Liver (tissue), 9 donors: ENCODE data around the gene EHMT1. TPM values are rescaled to one million over a fixed set of nuclear protein-coding genes. Genes with fewer than 3 reads are reported as not detected.

Experiments used
- DNase-seq: peaks from one replicate; pipeline ENCODE4 v3.0.0-alpha.2; 2017; ENCODE audit warnings: low spot score
- H3K27ac ChIP-seq, 2 donors: one replicate each; pipeline ENCODE4 v1.7.0; 2013; ENCODE audit warnings: inconsistent platforms in 2 of 2, low read length in 2 of 2, control low read depth in 1 of 2, low read depth in 1 of 2, mild to moderate bottlenecking in 1 of 2
- H3K27me3 ChIP-seq, 4 donors: one replicate each; pipeline versions ENCODE4 v1.6.1 to v1.7.0; 2013; ENCODE audit warnings: low read length in 3 of 4, inconsistent platforms in 1 of 4, mild to moderate bottlenecking in 1 of 4, moderate library complexity in 1 of 4; ENCODE audit not compliant: control insufficient read depth in 4 of 4, insufficient read depth in 4 of 4
- H3K36me3 ChIP-seq, 4 donors: one replicate each; pipeline versions ENCODE4 v1.6.1 to v1.7.0; 2013; ENCODE audit warnings: low read length in 3 of 4, mild to moderate bottlenecking in 3 of 4, low read depth in 1 of 4, moderate library complexity in 1 of 4; ENCODE audit not compliant: control insufficient read depth in 4 of 4, insufficient read depth in 3 of 4
- H3K4me1 ChIP-seq, 4 donors: one replicate each; pipeline versions ENCODE4 v1.6.1 to v1.7.0; 2013; ENCODE audit warnings: low read length in 3 of 4, mild to moderate bottlenecking in 3 of 4, moderate library complexity in 1 of 4; ENCODE audit not compliant: control insufficient read depth in 4 of 4, insufficient read depth in 4 of 4
- H3K4me3 ChIP-seq, 3 donors: one replicate each; pipeline versions ENCODE4 v1.6.1 to v1.7.0; 2013; ENCODE audit warnings: low read length in 3 of 3, control low read depth in 1 of 3, low read depth in 1 of 3, mild to moderate bottlenecking in 1 of 3
- H3K9ac ChIP-seq, 2 donors: one replicate each; pipeline ENCODE4 v1.7.0; 2013; ENCODE audit warnings: low read length in 2 of 2, mild to moderate bottlenecking in 2 of 2, moderate library complexity in 2 of 2, control low read depth in 1 of 2, low read depth in 1 of 2
- H3K9me3 ChIP-seq, 4 donors: one replicate each; pipeline versions ENCODE4 v1.6.1 to v1.7.0; 2013; ENCODE audit warnings: low read length in 3 of 4; ENCODE audit not compliant: control insufficient read depth in 4 of 4
- EGR1 ChIP-seq, 2 donors: IDR thresholded peaks; 2 replicates each; pipeline ENCODE4 v1.6.1; 2016 to 2018; ENCODE audit warnings: antibody characterized with exemption in 2 of 2, low read depth in 2 of 2
- FOXA1 ChIP-seq: IDR thresholded peaks from 2 replicates; pipeline ENCODE4 v1.6.1; 2016; ENCODE audit warnings: antibody characterized with exemption
- FOXA2 ChIP-seq: IDR thresholded peaks from 2 replicates; pipeline ENCODE4 v1.6.1; 2016; ENCODE audit warnings: antibody characterized with exemption
- GABPA ChIP-seq, 2 donors: IDR thresholded peaks in 1 of 2; conservative IDR thresholded peaks in 1 of 2; 2 replicates each; pipeline ENCODE4 v1.6.1; 2016; ENCODE audit warnings: antibody characterized with exemption in 2 of 2, mild to moderate bottlenecking in 1 of 2, moderate library complexity in 1 of 2
- HNF4A ChIP-seq, 2 donors: conservative IDR thresholded peaks; 2 replicates each; pipeline ENCODE4 v1.6.1; 2016; ENCODE audit warnings: antibody characterized with exemption in 2 of 2, mild to moderate bottlenecking in 2 of 2
- HNF4G ChIP-seq: IDR thresholded peaks from 2 replicates; pipeline ENCODE4 v1.6.1; 2016; ENCODE audit warnings: antibody characterized with exemption
- JUND ChIP-seq, 2 donors: IDR thresholded peaks; 2 replicates each; pipeline ENCODE4 v1.6.1; 2016; ENCODE audit warnings: antibody characterized with exemption in 2 of 2
- NR2F2 ChIP-seq: IDR thresholded peaks from 2 replicates; pipeline ENCODE4 v1.6.1; 2016; ENCODE audit warnings: antibody characterized with exemption
- RAD21 ChIP-seq, 2 donors: IDR thresholded peaks; 2 replicates each; pipeline ENCODE4 v1.6.1; 2016; ENCODE audit warnings: antibody characterized with exemption in 2 of 2, mild to moderate bottlenecking in 2 of 2
- RXRA ChIP-seq, 2 donors: IDR thresholded peaks; 2 replicates each; pipeline ENCODE4 v1.6.1; 2017 to 2018; ENCODE audit warnings: antibody characterized with exemption in 2 of 2, mild to moderate bottlenecking in 1 of 2
- SP1 ChIP-seq: IDR thresholded peaks from 2 replicates; pipeline ENCODE4 v1.6.1; 2018; ENCODE audit warnings: antibody characterized with exemption, mild to moderate bottlenecking
- TAF1 ChIP-seq: conservative IDR thresholded peaks from 2 replicates; pipeline ENCODE4 v1.6.1; 2016; ENCODE audit warnings: antibody characterized with exemption, mild to moderate bottlenecking
- YY1 ChIP-seq: IDR thresholded peaks from 2 replicates; pipeline ENCODE4 v1.6.1; 2016; ENCODE audit warnings: antibody characterized with exemption, mild to moderate bottlenecking
- WGBS: extraction: QIAGEN DNeasy Blood & Tissue Kit; methylation state at CpG from one replicate; pipeline ENCODE4 v1.1.7; 2013; 5-methylcytosine and 5-hydroxymethylcytosine counted together
- polyA plus RNA-seq, 2 donors: library from polyadenylated mRNA; stranded (reverse) in 1 of 2; unstranded in 1 of 2; fragments of 200-250 nt in 1 of 2; fragments of >200 nt in 1 of 2; fragmentation: Nextera tagmentation in 1 of 2; extraction: Ambion mirVana in 1 of 2; gene quantifications; one replicate each; pipeline versions ENCODE4 v1.2.1 to v1.2.3, GENCODE V29; 2013 to 2015
- total RNA-seq, 2 donors: library from RNA; depleted of rRNA; stranded (reverse); fragments of >200 nt; gene quantifications; one replicate each; pipeline ENCODE4 v1.2.3, GENCODE V29; 2014
- TF ChIP-seq, protein P1 (sequence below): IDR thresholded peaks from 2 replicates; pipeline ENCODE4 v1.6.1; 2016; ENCODE audit warnings: antibody characterized with exemption, mild to moderate bottlenecking
- TF ChIP-seq, protein P2 (sequence below): IDR thresholded peaks from 2 replicates; pipeline ENCODE4 v1.6.1; 2016; ENCODE audit warnings: antibody characterized with exemption
- TF ChIP-seq, protein P3 (sequence below): fragments of 150-350 bp; IDR thresholded peaks from 2 replicates; pipeline ENCODE4 v1.5.1; 2017; ENCODE audit warnings: improper control_type of control experiment, low read depth, low read length; ENCODE audit not compliant: missing input control
- TF ChIP-seq, protein P4 (sequence below): IDR thresholded peaks from 2 replicates; pipeline ENCODE4 v1.6.1; 2016; ENCODE audit warnings: antibody characterized with exemption
- TF ChIP-seq, protein P5 (sequence below): IDR thresholded peaks from 2 replicates; pipeline ENCODE4 v1.6.1; 2016; ENCODE audit warnings: antibody characterized with exemption
- donor health status: healthy.
- donor health status: healthy.
- donor health status: healthy.
- donor health status: healthy.
- donor health status: healthy.

The EHMT1 gene
- total and polyA plus RNA-seq, 4 donors, result 16.1 to 48.2 (median 27.3) TPM

DNA sequence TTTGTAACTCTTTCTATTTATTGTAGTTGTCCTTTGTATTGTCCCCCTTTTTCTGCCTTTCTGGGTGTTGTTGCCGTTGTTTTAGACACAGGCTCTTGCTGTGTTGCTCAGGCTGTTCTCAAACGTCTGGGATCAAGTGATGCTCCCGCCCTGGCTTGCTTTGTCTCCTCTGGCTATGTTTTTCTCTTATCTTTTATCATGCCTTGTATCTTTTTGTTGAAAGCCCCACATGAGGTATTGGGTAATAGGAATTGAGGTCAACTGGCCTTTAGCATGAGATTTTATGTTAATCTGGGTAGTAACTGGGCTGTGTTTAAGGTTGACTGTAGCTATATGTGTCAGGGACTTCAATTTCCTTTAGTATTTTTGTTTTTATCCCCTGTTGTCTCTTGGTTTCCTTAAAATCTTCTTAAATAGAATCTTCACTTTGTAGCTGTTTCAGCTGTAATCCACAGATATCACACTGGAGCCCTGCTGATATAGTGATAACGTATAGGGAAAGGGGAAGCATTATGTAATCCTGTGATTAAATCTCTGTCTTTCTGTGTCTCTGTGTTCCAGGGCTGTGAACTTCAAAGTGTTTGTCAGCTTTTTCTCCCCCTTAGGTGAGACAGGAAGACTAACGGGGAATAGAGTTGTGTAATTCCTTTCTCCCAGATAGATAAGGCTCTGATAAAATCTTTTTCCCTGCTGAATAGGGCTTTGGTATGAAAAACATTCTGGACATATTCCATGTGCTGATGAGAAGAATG is 232.9 kb downstream of the EHMT1 start:
- Histone ChIP-seq H3K4me1 (no peaks in the 10 kb centered on the region), H3K4me3 (no peak overlapping the region), H3K9ac (no peak overlapping the region), H3K36me3 (no peaks in the 10 kb centered on the region), H3K27ac (no peak overlapping the region), H3K9me3 (peaks cover 5 to 13% (median 6%) of the 10 kb centered on the region in 4 donors), H3K27me3 (no peaks in the 10 kb centered on the region)
- WGBS, result 53% methylated on average over 5 of the region's 5 CpGs
- no peak for DNase-seq
- TF ChIP-seq GABPA (IDR thresholded peaks at IDR 0.05 in 1 of 2, conservative IDR thresholded peaks at IDR 0.05 in 1 of 2), result no peak
- TF ChIP-seq, protein P1, sequence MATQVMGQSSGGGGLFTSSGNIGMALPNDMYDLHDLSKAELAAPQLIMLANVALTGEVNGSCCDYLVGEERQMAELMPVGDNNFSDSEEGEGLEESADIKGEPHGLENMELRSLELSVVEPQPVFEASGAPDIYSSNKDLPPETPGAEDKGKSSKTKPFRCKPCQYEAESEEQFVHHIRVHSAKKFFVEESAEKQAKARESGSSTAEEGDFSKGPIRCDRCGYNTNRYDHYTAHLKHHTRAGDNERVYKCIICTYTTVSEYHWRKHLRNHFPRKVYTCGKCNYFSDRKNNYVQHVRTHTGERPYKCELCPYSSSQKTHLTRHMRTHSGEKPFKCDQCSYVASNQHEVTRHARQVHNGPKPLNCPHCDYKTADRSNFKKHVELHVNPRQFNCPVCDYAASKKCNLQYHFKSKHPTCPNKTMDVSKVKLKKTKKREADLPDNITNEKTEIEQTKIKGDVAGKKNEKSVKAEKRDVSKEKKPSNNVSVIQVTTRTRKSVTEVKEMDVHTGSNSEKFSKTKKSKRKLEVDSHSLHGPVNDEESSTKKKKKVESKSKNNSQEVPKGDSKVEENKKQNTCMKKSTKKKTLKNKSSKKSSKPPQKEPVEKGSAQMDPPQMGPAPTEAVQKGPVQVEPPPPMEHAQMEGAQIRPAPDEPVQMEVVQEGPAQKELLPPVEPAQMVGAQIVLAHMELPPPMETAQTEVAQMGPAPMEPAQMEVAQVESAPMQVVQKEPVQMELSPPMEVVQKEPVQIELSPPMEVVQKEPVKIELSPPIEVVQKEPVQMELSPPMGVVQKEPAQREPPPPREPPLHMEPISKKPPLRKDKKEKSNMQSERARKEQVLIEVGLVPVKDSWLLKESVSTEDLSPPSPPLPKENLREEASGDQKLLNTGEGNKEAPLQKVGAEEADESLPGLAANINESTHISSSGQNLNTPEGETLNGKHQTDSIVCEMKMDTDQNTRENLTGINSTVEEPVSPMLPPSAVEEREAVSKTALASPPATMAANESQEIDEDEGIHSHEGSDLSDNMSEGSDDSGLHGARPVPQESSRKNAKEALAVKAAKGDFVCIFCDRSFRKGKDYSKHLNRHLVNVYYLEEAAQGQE, result no peak
- no peak for TF ChIP-seq RXRA (IDR thresholded peaks at IDR 0.05)
- TF ChIP-seq RAD21 (IDR thresholded peaks at IDR 0.05), result no peak
- TF ChIP-seq, protein P2, sequence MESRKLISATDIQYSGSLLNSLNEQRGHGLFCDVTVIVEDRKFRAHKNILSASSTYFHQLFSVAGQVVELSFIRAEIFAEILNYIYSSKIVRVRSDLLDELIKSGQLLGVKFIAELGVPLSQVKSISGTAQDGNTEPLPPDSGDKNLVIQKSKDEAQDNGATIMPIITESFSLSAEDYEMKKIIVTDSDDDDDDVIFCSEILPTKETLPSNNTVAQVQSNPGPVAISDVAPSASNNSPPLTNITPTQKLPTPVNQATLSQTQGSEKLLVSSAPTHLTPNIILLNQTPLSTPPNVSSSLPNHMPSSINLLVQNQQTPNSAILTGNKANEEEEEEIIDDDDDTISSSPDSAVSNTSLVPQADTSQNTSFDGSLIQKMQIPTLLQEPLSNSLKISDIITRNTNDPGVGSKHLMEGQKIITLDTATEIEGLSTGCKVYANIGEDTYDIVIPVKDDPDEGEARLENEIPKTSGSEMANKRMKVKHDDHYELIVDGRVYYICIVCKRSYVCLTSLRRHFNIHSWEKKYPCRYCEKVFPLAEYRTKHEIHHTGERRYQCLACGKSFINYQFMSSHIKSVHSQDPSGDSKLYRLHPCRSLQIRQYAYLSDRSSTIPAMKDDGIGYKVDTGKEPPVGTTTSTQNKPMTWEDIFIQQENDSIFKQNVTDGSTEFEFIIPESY, result no peak
- TF ChIP-seq, protein P3, sequence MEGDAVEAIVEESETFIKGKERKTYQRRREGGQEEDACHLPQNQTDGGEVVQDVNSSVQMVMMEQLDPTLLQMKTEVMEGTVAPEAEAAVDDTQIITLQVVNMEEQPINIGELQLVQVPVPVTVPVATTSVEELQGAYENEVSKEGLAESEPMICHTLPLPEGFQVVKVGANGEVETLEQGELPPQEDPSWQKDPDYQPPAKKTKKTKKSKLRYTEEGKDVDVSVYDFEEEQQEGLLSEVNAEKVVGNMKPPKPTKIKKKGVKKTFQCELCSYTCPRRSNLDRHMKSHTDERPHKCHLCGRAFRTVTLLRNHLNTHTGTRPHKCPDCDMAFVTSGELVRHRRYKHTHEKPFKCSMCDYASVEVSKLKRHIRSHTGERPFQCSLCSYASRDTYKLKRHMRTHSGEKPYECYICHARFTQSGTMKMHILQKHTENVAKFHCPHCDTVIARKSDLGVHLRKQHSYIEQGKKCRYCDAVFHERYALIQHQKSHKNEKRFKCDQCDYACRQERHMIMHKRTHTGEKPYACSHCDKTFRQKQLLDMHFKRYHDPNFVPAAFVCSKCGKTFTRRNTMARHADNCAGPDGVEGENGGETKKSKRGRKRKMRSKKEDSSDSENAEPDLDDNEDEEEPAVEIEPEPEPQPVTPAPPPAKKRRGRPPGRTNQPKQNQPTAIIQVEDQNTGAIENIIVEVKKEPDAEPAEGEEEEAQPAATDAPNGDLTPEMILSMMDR, result no peak
- TF ChIP-seq FOXA2, result no peak
- TF ChIP-seq, protein P4, sequence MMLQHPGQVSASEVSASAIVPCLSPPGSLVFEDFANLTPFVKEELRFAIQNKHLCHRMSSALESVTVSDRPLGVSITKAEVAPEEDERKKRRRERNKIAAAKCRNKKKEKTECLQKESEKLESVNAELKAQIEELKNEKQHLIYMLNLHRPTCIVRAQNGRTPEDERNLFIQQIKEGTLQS, result no peak
- no peak for TF ChIP-seq EGR1 (IDR thresholded peaks at IDR 0.05; ENCODE audit: low read depth in 2 of 2)
- no peak for TF ChIP-seq HNF4G
- no peak for TF ChIP-seq NR2F2
- TF ChIP-seq TAF1, result no peak
- TF ChIP-seq YY1, result no peak
- TF ChIP-seq HNF4A (conservative IDR thresholded peaks at IDR 0.05), result no peak
- TF ChIP-seq, protein P5, sequence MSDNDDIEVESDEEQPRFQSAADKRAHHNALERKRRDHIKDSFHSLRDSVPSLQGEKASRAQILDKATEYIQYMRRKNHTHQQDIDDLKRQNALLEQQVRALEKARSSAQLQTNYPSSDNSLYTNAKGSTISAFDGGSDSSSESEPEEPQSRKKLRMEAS, result no peak
- TF ChIP-seq FOXA1, result no peak
- TF ChIP-seq JUND (IDR thresholded peaks at IDR 0.05), result no peak
- no peak for TF ChIP-seq SP1
